Pancreas (tissue), 10 donors: Measurements from ENCODE around the gene SH3RF3. TPM values are rescaled to one million over a fixed set of nuclear protein-coding genes. Genes with fewer than 3 reads are reported as not detected.

ENCODE experiments used
- ATAC-seq, 4 donors: fragments of 200-7000 bp; cut with Tn5 transposase; one replicate each; pipeline versions ENCODE4 v1.8.0 to v1.9.1; 2020; ENCODE audit warnings: mild to moderate bottlenecking in 4 of 4, moderate library complexity in 4 of 4
- DNase-seq, 6 donors: peaks; one replicate each; pipeline ENCODE4 v3.0.0-alpha.2; 2020
- FAIRE-seq: peaks from 2 replicates; lab custom pipeline; 2012; peaks lifted over from hg19 to GRCh38; lab: Jason Lieb, UNC
- H3K27ac ChIP-seq, 4 donors: fragments of 200-600 bp; sonication (generic); 1 replicate in 3 of 4; 2 replicates in 1 of 4; pipeline versions ENCODE4 v1.5.0 to v1.8.0; 2020
- H3K27me3 ChIP-seq, 4 donors: fragments of 200-600 bp; one replicate each; pipeline ENCODE4 v1.8.0; 2021
- H3K36me3 ChIP-seq, 3 donors: fragments of 200-600 bp; sonication (generic) in 1 of 3; one replicate each; pipeline versions ENCODE4 v1.5.0 to v1.8.0; 2020 to 2021
- H3K4me1 ChIP-seq, 3 donors: fragments of 200-600 bp; one replicate each; pipeline ENCODE4 v1.8.0; 2021
- H3K4me3 ChIP-seq, 4 donors: fragments of 200-600 bp; sonication (generic) in 2 of 4; one replicate each; pipeline versions ENCODE4 v1.5.0 to v1.8.0; 2020 to 2021
- H3K9me3 ChIP-seq, 4 donors: fragments of 200-600 bp; one replicate each; pipeline ENCODE4 v1.8.0; 2021
- WGBS, 2 donors: extraction: QIAGEN DNeasy Blood & Tissue Kit; methylation state at CpG; one replicate each; pipeline ENCODE4 v1.1.7; 2013; 5-methylcytosine and 5-hydroxymethylcytosine counted together
- intact Hi-C, 3 donors: fragments of 100-400 bp; cut with DNase I; formaldehyde crosslinking; loops; one replicate each; pipeline versions ENCODE4 v1.11.1 to v1.14.2; 2022
- polyA plus RNA-seq, 2 donors: library from polyadenylated mRNA; stranded (reverse); fragments of 200-250 nt; gene quantifications; one replicate each; pipeline ENCODE4 v1.2.3, GENCODE V29; 2013
- total RNA-seq, 6 donors: library from RNA; stranded (reverse); fragmentation: NEBNext Ultra II Directional in 4 of 6; extraction: Animal tissue kit (Norgen Biotek cat#: 25700) in 4 of 6; gene quantifications; one replicate each; pipeline versions ENCODE4 v1.2.1 to v1.2.4, GENCODE V29; 2021 to 2023
- TF ChIP-seq, protein P1 (sequence below), 4 donors: fragments of 200-600 bp; sonication (generic) in 3 of 4; IDR thresholded peaks; one replicate each; pipeline versions ENCODE4 v1.5.0 to v1.8.0; 2021; ENCODE audit warnings: antibody characterized with exemption in 4 of 4
- donor health status: healthy with polysubstance abuse.
- donor health status: DM: no; HTN: no; CAD: no; lungs with moderate emphysema.
- donor health status: DM: no; HTN: no; CAD: no.
- donor health status: control.
- donor health status: control.
- donor health status: Bipolar disorder and iron deficiency.
- donor health status: DM: yes; HTN: yes; CAD: no.
- donor health status: DM: no; HTN: no; CAD: no.
- donor health status: DM: no; HTN: no; CAD: no.
- donor health status: DM: yes; HTN: yes; CAD: no.

Gene SH3RF3
- total and polyA plus RNA-seq, 8 donors, result 1.1 to 3.5 (median 1.8) TPM

GRCh38 chr2:109364217-109364616 is 235.2 kb downstream of the SH3RF3 start:
- no peak for DNase-seq

GRCh38 chr2:109365131-109365530 is 236.1 kb downstream of the SH3RF3 start:
- H3K4me3 ChIP-seq, result no peak overlapping the region
- no peak for ATAC-seq
- H3K9me3 ChIP-seq, result no peaks in the 10 kb centered on the region
- H3K4me1 ChIP-seq, result no peaks in the 10 kb centered on the region
- no peaks in the 10 kb centered on the region for H3K27me3 ChIP-seq
- TF ChIP-seq, protein P1, sequence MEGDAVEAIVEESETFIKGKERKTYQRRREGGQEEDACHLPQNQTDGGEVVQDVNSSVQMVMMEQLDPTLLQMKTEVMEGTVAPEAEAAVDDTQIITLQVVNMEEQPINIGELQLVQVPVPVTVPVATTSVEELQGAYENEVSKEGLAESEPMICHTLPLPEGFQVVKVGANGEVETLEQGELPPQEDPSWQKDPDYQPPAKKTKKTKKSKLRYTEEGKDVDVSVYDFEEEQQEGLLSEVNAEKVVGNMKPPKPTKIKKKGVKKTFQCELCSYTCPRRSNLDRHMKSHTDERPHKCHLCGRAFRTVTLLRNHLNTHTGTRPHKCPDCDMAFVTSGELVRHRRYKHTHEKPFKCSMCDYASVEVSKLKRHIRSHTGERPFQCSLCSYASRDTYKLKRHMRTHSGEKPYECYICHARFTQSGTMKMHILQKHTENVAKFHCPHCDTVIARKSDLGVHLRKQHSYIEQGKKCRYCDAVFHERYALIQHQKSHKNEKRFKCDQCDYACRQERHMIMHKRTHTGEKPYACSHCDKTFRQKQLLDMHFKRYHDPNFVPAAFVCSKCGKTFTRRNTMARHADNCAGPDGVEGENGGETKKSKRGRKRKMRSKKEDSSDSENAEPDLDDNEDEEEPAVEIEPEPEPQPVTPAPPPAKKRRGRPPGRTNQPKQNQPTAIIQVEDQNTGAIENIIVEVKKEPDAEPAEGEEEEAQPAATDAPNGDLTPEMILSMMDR (IDR thresholded peaks at IDR 0.05), result no peak
- no peak overlapping the region for H3K27ac ChIP-seq
- H3K36me3 ChIP-seq, result no peaks in the 10 kb centered on the region
- intact Hi-C loops, result no loop called here
- 54 to 61% methylated on average over 3 of the region's 3 CpGs for WGBS, 2 donors
- DNase-seq, result no peak
- FAIRE-seq, result no peak

More at GRCh38 chr2:109364217-109364616, 235.2 kb downstream of the SH3RF3 start:
- ATAC-seq (no peak), FAIRE-seq (no peak)
- H3K36me3 ChIP-seq, result no peaks in the 10 kb centered on the region
- no peak overlapping the region for H3K27ac ChIP-seq
- TF ChIP-seq, protein P1 (IDR thresholded peaks at IDR 0.05), result no peak
- H3K4me3 ChIP-seq, result no peak overlapping the region
- H3K9me3 ChIP-seq, result no peaks in the 10 kb centered on the region
- 83 to 88% methylated on average over 4 of the region's 4 CpGs for WGBS, 2 donors
- H3K4me1 ChIP-seq, result no peaks in the 10 kb centered on the region
- intact Hi-C loops, result no loop called here
- no peaks in the 10 kb centered on the region for H3K27me3 ChIP-seq

DNA sequence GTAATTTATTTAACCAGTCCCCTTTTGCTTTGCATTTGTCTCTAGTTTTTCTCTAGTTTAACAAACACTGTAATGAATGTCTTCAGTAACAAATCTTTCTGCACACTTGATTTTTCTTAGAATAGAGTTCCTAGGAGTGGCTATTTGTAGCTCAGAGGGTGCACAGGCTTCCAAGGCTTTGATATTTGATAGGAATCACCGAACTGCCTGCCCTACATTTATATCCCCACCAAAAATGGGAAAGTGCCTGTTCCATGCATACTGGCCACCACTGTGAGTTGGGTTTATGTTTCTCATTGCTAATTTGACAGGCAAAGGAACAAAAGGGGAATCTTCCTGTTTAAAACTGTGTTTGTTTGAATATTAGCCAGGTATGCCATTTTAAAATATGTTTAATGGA is 238.7 kb downstream of the SH3RF3 start:
- Histone ChIP-seq H3K4me3 (no peak overlapping the region), H3K9me3 (no peaks in the 10 kb centered on the region), H3K4me1 (no peaks in the 10 kb centered on the region), H3K27me3 (no peaks in the 10 kb centered on the region), H3K27ac (no peak overlapping the region), H3K36me3 (no peaks in the 10 kb centered on the region)
- TF ChIP-seq, protein P1 (IDR thresholded peaks at IDR 0.05), result no peak
- DNase-seq, result no peak
- intact Hi-C loops, result no loop called here
- no peak for ATAC-seq
- no peak for FAIRE-seq
- WGBS, 2 donors, result 82 to 85% methylated on average over 1 of the region's 1 CpG

DNA sequence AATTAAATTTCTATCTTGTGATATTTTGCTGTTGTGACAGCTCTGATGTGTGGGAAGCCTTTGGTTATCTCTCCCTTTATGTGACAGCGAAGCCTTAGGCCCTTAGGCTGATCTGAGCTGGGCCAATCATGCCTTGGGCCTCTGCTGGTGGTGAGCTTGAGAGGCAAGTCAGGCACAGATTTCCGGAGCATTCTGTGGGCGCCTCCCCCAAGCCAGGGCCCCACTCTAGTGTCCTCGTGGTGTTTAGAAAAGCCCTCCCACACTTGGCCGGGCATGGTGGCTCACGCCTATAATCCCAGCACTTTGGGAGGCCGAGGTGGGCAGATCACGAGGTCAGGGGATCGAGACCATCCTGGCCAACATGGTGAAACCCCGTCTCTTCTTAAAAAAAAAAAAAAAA is 239.8 kb downstream of the SH3RF3 start:
- no peaks in the 10 kb centered on the region for H3K9me3 ChIP-seq
- H3K27me3 ChIP-seq, result no peaks in the 10 kb centered on the region
- H3K4me3 ChIP-seq, result no peak overlapping the region
- DNase-seq, result no peak
- intact Hi-C loops, result no loop called here
- ATAC-seq, result no peak
- H3K4me1 ChIP-seq, result no peaks in the 10 kb centered on the region
- TF ChIP-seq, protein P1 (IDR thresholded peaks at IDR 0.05), result no peak
- 87 to 88% methylated on average over 10 of the region's 10 CpGs for WGBS, 2 donors
- H3K36me3 ChIP-seq, result no peaks in the 10 kb centered on the region
- no peak overlapping the region for H3K27ac ChIP-seq
- FAIRE-seq, result no peak

DNA sequence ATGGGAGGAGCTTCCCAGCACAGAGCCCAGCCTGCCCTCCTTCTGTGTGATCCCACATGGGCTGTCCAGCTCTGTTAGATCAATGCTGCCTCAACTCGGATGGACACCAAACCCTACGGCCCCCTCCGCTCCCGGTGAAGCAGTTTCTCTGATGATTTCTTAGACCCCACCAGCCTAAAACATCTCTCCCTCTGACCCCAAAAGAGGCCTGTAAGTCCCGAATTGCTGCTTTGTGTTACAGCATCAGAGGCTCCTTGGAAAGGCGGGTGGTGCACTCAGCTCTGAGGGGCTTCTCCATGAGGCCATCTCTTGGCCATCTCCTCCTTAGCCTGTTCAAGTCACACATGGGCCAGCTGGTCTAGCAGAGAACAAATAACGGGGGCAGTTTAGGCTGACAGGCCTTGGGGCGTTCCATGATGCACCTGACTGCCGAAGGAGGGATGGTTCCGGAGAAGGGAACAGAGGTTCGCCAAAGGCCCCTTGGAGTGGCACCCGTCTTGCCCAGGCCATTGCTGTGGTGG is 240.7 kb downstream of the SH3RF3 start:
- no peaks in the 10 kb centered on the region for H3K9me3 ChIP-seq
- DNase-seq (no peak), FAIRE-seq (no peak), ATAC-seq (no peak)
- WGBS, 2 donors, result 86 to 95% methylated on average over 12 of the region's 12 CpGs
- H3K36me3 ChIP-seq, result no peaks in the 10 kb centered on the region
- no peaks in the 10 kb centered on the region for H3K27me3 ChIP-seq
- no peak overlapping the region for H3K4me3 ChIP-seq
- intact Hi-C loops, result no loop called here
- no peaks in the 10 kb centered on the region for H3K4me1 ChIP-seq
- no peak overlapping the region for H3K27ac ChIP-seq
- TF ChIP-seq, protein P1 (IDR thresholded peaks at IDR 0.05), result no peak
